GM12878 (cell line): ENCODE results near the gene NKAP. TPM values are rescaled to one million over a fixed set of nuclear protein-coding genes. Genes with fewer than 3 reads are reported as not detected.
"Not testable (repeated sequence)": the region's sequence is repeated elsewhere in the genome, so short reads cannot be mapped to it uniquely, and the experiment has no call there.

Experiments
- ATAC-seq: fragments of 200-7000 bp; cut with Tn5 transposase; 3 replicates; pipeline ENCODE4 v1.9.1; 2020; ENCODE audit warnings: mild to moderate bottlenecking, moderate library complexity
- BruUV-seq: library from RNA; stranded (reverse); fragments of 400-500 nt; replicated peaks from 2 replicates; lab custom pipeline; 2021; lab: Mats Ljungman, UMichigan
- CTCF ChIA-PET: fragments of 300-600 bp; sonication (Branson Sonifier 250); formaldehyde crosslinking; extraction: SDS; loops from one replicate; lab custom pipeline; 2021; ENCODE audit warnings: inconsistent platforms; lab: Yijun Ruan, JAX
- POLR2A ChIA-PET: fragments of 350-600 bp; formaldehyde crosslinking; extraction: SDS; loops from one replicate; lab custom pipeline; 2021; ENCODE audit warnings: inconsistent platforms; lab: Charles Lee
- RAD21 ChIA-PET: fragments of 300-600 bp; sonication (Branson Sonifier 250); formaldehyde crosslinking; loops from one replicate; lab custom pipeline; 2023; ENCODE audit warnings: antibody characterized with exemption; ENCODE audit not compliant: unreplicated experiment; lab: Charles Lee
- SMC1A ChIA-PET: fragments of 300-600 bp; sonication (Branson Sonifier 250); formaldehyde crosslinking; loops from one replicate; lab custom pipeline; 2023; ENCODE audit not compliant: unreplicated experiment, uncharacterized antibody; lab: Charles Lee
- DNase-seq: peaks from one replicate; pipeline ENCODE4 v3.0.0-alpha.2; 2011; ENCODE audit warnings: low read depth, low spot score
- FAIRE-seq: peaks from 3 replicates; lab custom pipeline; 2011; peaks lifted over from hg19 to GRCh38; lab: Jason Lieb, UNC
- H2AFZ ChIP-seq: 2 replicates; pipeline ENCODE4 v1.6.0; 2011; ENCODE audit warnings: low read depth, low read length, control low read depth; ENCODE audit not compliant: control insufficient read depth
- H3K27ac ChIP-seq: 2 replicates; pipeline ENCODE4 v1.5.1; 2011; ENCODE audit warnings: control low read depth; ENCODE audit not compliant: control insufficient read depth, insufficient read depth
- H3K27me3 ChIP-seq, 2 experiments: replicated peaks in 1 of 2; 2 replicates each; pipeline versions ENCODE4 v1.6.0 to v1.6.1; 2011; ENCODE audit warnings: low read length in 1 of 2; ENCODE audit not compliant: control insufficient read depth in 2 of 2, insufficient read depth in 2 of 2
- H3K36me3 ChIP-seq, 2 experiments: 2 replicates each; pipeline ENCODE4 v1.5.1; 2011; ENCODE audit warnings: low read length in 1 of 2; ENCODE audit not compliant: control insufficient read depth in 2 of 2, insufficient read depth in 2 of 2
- H3K4me1 ChIP-seq: 2 replicates; pipeline ENCODE4 v1.6.1; 2011; ENCODE audit warnings: mild to moderate bottlenecking, low read length, moderate library complexity, mixed read lengths; ENCODE audit not compliant: control insufficient read depth, insufficient read depth
- H3K4me2 ChIP-seq: 2 replicates; pipeline ENCODE4 v1.6.0; 2011; ENCODE audit warnings: control low read depth; ENCODE audit not compliant: control insufficient read depth, insufficient read depth
- H3K4me3 ChIP-seq: fragments of 200-600 bp; sonication (generic); 2 replicates; pipeline ENCODE4 v1.5.1; 2016
- H3K79me2 ChIP-seq: 2 replicates; pipeline ENCODE4 v1.6.0; 2011; ENCODE audit warnings: low read length; ENCODE audit not compliant: control insufficient read depth, insufficient read depth
- H3K9ac ChIP-seq: 2 replicates; pipeline ENCODE4 v1.8.0; 2011; ENCODE audit warnings: low read length, control low read depth, mixed read lengths; ENCODE audit not compliant: control insufficient read depth, insufficient read depth
- H3K9me3 ChIP-seq: replicated peaks from 3 replicates; pipeline ENCODE4 v1.5.1; 2011; ENCODE audit warnings: mild to moderate bottlenecking, low read length; ENCODE audit not compliant: control insufficient read depth, insufficient read depth
- H4K20me1 ChIP-seq: 2 replicates; pipeline ENCODE4 v1.6.0; 2011; ENCODE audit not compliant: control insufficient read depth, insufficient read depth
- BCL11A ChIP-seq: IDR thresholded peaks from 2 replicates; pipeline ENCODE4 v1.6.1; 2011; ENCODE audit warnings: low read depth, low read length
- HCFC1 ChIP-seq: fragments of 150-350 bp; IDR thresholded peaks from 2 replicates; pipeline ENCODE4 v1.6.1; 2014; ENCODE audit warnings: low read length
- MYB ChIP-seq: fragments of 150-350 bp; IDR thresholded peaks from 2 replicates; pipeline ENCODE4 v1.6.1; 2014; ENCODE audit warnings: mild to moderate bottlenecking, low read depth, low read length, borderline replicate concordance
- PML ChIP-seq: IDR thresholded peaks from 2 replicates; pipeline ENCODE4 v1.6.1; 2012; ENCODE audit warnings: low read length, inconsistent platforms
- REST ChIP-seq: IDR thresholded peaks from 2 replicates; pipeline ENCODE4 v1.6.1; 2012; ENCODE audit warnings: mild to moderate bottlenecking, low read depth, low read length
- RFX5 ChIP-seq: IDR thresholded peaks from 2 replicates; pipeline ENCODE4 v1.6.1; 2011; ENCODE audit warnings: low read depth, low read length, improper control_type of control experiment
- SUPT20H ChIP-seq: IDR thresholded peaks from 2 replicates; pipeline ENCODE4 v1.6.1; 2011; ENCODE audit warnings: low read depth, mild to moderate bottlenecking, low read length, moderate library complexity, borderline replicate concordance; ENCODE audit not compliant: control insufficient read depth
- ZBTB33 ChIP-seq: fragments of 450-650 bp; IDR thresholded peaks from 2 replicates; pipeline ENCODE4 v1.6.1; 2017; ENCODE audit warnings: mild to moderate bottlenecking
- ZNF687 ChIP-seq: fragments of 450-650 bp; IDR thresholded peaks from 2 replicates; pipeline ENCODE4 v1.6.1; 2017; ENCODE audit warnings: mild to moderate bottlenecking, moderate library complexity
- WGBS: methylation state at CpG from one replicate; pipeline ENCODE4 v1.1.6; 2016; ENCODE audit warnings: low lambda C conversion rate; ENCODE audit not compliant: insufficient replicate concordance, insufficient coverage; ENCODE audit errors: missing lambda C conversion rate; 5-methylcytosine and 5-hydroxymethylcytosine counted together
- in situ Hi-C: fragments of 300-500 bp; cut with MboI; formaldehyde crosslinking; loops from 9 replicates; pipeline ENCODE4 v1.14.3; 2018; ENCODE audit warnings: mixed read lengths
- intact Hi-C: fragments of 100-400 bp; cut with micrococcal nuclease; formaldehyde crosslinking; loops from one replicate; pipeline ENCODE4 v1.14.2; 2022; ENCODE audit not compliant: unreplicated experiment
- polyA plus RNA-seq, 11 experiments: library from polyadenylated mRNA; depleted of rRNA in 4 of 11; unstranded in 6 of 11; stranded (reverse) in 5 of 11; fragments of >200 nt; fragmentation: Nextera tagmentation in 4 of 11; fragmentation: Illumina TruSeq in 1 of 11; extraction: Ambion mirVana in 4 of 11; extraction: Trizol in 1 of 11; gene quantifications; 1 replicate in 1 of 11; 2 replicates in 10 of 11; pipeline versions ENCODE4 v1.2.1 to v1.2.3, GENCODE V29; 2011 to 2016; ENCODE audit warnings: inconsistent platforms in 2 of 11, missing spikeins in 2 of 11, low read depth in 1 of 11
- total RNA-seq, 4 experiments: library from RNA; depleted of rRNA in 3 of 4; stranded (reverse); fragments of >200 nt in 3 of 4; fragmentation: Illumina TruSeq in 1 of 4; extraction: Trizol in 1 of 4; gene quantifications; 2 replicates each; pipeline versions ENCODE4 v1.2.1 to v1.2.3, GENCODE V29; 2013 to 2021

The NKAP gene
- total and polyA plus RNA-seq, 10 of the 15 experiments (the other 5 are each of a cell fraction or from before 2014, with no cell fraction given) = 2.4 to 6.9 (median 5.3) TPM

- POLR2A ChIA-PET = no interaction called here
- 35% methylated on average over 6 of the region's 6 CpGs for WGBS
- Histone ChIP-seq H3K4me2 (no peak overlapping the region), H2AFZ (no peak overlapping the region), H3K27me3 (no peaks in the 10 kb centered on the region), H3K79me2 (no peaks in the 10 kb centered on the region), H3K4me3 (no peak overlapping the region)
- no peak for DNase-seq
- no peak for FAIRE-seq
- TF ChIP-seq RFX5 (no peak), REST (no peak), PML (no peak), HCFC1 (no peak), ZNF687 (no peak), MYB (no peak), SUPT20H (no peak), ZBTB33 (no peak), BCL11A (no peak)
- TF ChIP-seq, all 136 proteins: peak for 0
- Histone ChIP-seq H3K4me1 (no peaks in the 10 kb centered on the region), H3K36me3 (no peaks in the 10 kb centered on the region), H3K9ac (no peak overlapping the region), H3K9me3 (no peaks in the 10 kb centered on the region), H4K20me1 (no peaks in the 10 kb centered on the region), H3K27ac (no peak overlapping the region)
- ATAC-seq = no peak
- ChIA-PET CTCF (no interaction called here), RAD21 (no interaction called here), SMC1A (no interaction called here)
- in situ Hi-C loops (no loop called here), intact Hi-C loops (no loop called here)
- BruUV-seq = no TSS peak
Measured at GRCh38 chrX:119970574-119970973, 27.0 kb upstream of the NKAP start.

GRCh38 chrX:119966837-119967236, 23.3 kb upstream of the NKAP start:
- FAIRE-seq, RAD21 ChIA-PET: not testable (repeated sequence)

More at GRCh38 chrX:119966837-119967236, 23.3 kb upstream of the NKAP start:
- H3K4me1 ChIP-seq, H2AFZ ChIP-seq, H3K9ac ChIP-seq, SMC1A ChIA-PET, BruUV-seq, H3K79me2 ChIP-seq, POLR2A ChIA-PET, in situ Hi-C loops, H3K4me3 ChIP-seq, H4K20me1 ChIP-seq, H3K9me3 ChIP-seq, H3K27me3 ChIP-seq, ATAC-seq, H3K27ac ChIP-seq, H3K36me3 ChIP-seq, CTCF ChIA-PET, intact Hi-C loops, DNase-seq, H3K4me2 ChIP-seq: not testable (repeated sequence)
- 100% methylated on average over 1 of the region's 1 CpG for whole genome bisulfite sequencing
